T-helper 22 cell (primary cell): Measurements from ENCODE around the gene NDC80.

Experiments used
- DNase-seq: peaks from one replicate; pipeline ENCODE4 v3.0.0-alpha.2; 2020; ENCODE audit warnings: low read depth

Gene NDC80

GRCh38 chr18:2559249-2559648 is 12.1 kb upstream of the NDC80 start:
- no peak for DNase-seq

GRCh38 chr18:2564373-2564772 is 7.0 kb upstream of the NDC80 start:
- no peak for DNase-seq

DNA sequence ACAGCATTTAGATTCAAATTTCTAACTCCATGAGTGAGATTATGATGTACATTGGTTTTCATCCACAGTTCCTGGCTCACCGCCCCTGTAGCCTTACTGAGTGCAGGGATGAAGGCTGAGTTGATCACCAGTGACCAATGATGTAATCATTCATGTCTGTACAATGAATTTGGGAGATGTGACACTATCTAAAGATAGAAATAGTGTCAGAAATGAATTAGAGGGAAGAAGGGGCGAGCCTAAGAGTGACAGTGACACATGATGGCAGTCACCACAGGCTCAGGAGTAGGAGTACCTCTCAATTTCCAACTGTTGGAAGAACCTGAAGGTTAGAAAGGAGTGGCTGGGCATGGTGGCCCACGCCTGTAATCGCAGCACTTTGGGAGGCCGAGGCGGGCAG is 3.2 kb upstream of the NDC80 start:
- DNase-seq: no peak

DNA sequence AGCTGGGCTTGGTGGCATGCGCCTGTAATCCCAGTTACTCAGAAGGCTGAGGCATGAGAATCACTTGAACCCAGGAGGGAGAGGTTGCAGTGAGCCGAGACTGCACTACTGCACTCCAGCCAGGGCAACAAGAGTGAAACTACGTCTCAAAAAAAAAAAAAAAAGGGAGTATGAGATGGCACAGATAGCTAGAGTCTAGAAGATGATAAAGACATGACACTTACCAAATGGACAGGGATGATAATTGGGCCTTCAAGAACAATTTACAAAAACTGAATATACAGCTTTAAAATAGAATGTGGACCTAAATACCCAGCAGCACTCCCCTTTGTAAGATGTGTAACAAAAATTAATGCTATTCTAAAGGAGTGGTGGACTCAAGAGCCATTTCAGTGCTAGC is 2.8 kb upstream of the NDC80 start:
- no peak for DNase-seq

DNA sequence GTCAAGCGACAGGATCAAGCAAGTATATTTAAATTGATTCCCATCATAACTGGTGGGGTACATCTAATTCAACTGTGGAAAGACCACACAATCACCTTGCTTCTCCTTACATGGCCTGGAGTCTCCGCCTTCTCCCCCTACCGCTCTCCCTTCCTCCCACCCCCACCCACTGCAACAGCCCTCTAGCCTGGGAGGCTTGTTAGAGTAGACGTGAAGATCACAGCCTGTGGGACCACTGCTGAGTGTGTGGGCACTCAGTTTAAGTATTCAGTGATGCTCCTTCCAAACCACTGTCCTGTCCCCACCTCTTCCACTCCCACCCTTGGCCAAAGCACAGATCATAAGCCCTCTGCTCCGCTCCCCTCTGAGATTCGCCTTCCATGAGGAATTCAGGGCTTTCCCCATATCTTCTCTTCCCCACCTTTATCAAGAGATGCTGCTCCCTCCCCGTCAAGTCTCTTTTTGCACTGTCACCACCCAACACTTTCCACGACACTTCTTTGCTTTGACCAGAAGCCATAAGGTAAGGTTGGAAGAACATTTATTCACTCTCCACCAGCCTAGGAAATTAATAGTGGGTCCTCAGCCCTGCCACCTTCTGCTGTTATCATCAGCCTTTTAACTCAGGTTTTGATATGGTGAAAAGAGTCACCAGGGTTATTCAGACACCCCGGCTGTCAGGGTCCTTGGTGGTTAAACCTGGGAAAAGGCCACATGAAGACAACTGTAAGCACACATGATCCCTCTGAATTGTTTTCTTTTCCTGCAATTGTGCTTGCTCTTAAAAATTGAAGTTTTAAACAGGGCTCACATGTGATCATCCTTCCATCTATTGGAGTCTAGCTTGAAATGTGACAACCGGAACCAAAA is 1.8 kb upstream of the NDC80 start:
- DNase-seq: no peak

GRCh38 chr18:2570772-2571199 is 571 bp upstream of the NDC80 start:
- DNase-seq: peak; percentile 51

DNA sequence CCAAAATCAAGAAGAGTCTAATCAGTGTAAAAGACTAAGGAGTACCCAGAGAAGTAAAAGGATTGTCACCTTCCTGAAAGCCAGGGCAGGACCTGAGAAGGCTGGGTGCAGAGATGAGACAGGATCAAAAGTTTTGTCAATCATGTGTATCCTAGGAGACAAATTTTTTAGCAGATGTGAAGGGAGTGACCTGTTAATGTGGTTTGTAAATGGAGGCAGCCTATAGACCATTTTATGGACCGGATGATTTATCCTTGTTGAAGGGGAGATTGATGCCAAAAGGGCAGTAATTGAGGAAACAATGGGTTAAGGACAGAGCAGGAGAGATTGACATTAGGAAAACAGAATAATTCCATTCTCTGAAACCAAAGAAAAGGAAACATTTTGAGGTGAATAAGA is 813 bp downstream of the NDC80 start:
- DNase-seq: no peak

DNA sequence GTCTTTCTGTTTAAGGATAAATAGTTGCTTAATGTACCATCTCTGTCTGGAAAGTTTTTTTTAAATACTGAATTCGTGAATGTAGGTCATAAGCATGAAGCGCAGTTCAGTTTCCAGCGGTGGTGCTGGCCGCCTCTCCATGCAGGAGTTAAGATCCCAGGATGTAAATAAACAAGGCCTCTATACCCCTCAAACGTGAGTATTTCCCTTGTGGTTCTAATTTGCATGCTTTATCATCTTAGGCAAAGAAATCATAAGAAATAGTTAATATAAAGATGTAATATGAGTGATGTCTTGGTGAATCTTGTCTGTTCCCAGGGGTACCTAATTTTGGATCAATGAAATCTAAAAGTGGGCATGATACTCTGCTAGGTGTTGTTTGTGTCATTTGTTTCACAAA is 1.5 kb downstream of the NDC80 start:
- DNase-seq: no peak

DNA sequence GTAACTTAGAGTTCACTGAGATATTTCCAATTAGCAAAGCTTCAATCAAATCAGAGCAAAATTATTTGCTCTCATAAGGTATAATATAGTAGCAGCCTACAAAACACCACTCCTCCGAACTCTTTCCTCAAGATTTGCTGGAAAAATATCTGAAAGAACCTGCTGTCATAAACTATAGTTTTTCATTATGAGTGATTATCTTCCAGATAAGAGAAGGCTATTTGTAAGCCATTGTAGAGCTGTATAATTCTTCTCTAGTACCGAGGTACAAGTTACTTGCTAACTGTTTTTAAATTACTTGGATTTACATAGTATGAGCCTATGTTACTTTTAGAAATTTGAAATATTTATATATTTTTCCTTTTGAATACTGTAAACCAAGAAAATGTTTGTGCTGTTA is 2.1 kb downstream of the NDC80 start:
- no peak for DNase-seq

DNA sequence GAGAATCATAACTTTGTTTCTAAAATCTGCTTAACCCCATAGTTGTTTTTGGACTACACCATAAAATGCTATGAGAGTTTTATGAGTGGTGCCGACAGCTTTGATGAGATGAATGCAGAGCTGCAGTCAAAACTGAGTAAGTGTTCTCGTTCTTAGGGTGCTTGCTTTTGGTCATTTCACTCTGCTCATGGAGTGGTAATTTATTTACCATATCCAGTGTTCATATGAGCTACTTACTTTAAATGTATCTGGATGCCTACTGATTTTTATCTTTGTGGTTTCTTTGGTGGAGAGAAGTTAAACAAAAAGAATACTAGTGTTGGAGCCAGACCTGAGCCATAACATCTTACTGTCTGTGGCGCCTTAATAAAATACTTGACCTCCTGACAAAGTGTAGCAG is 16.4 kb downstream of the NDC80 start:
- DNase-seq: no peak

DNA sequence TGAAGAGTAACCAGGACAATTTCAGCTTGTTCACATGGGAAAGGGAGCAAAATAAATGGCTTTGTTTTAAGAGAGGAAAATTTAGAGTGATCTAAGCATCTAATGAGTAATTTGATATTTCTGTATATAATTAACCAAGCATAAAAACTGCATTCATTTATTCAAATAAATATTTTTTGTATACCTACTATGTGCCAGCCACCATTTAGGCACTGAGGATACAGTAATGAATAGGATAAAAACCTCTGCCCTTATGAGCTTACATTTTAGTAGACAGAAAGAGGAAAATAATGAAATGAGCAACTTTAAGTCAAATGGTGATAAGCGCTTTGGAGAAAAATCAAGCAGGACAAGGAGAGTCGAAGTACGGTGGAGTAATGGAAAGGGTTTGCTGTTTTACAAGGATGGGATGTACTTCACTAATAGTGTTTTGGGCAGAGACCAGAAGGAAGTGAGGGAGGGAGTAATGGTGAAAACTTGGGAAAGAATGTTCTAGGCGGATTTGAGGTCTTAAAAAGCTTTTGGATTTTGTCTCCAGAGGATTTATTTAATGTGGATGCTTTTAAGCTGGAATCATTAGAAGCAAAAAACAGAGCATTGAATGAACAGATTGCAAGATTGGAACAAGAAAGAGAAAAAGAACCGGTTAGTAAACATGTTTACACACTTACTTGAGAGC is 17.4 kb downstream of the NDC80 start:
- DNase-seq: no peak

GRCh38 chr18:2589345-2590068 is 18.1 kb downstream of the NDC80 start:
- DNase-seq: no peak

- DNase-seq: no peak
Measured at GRCh38 chr18:2590303-2590702, 18.9 kb downstream of the NDC80 start.

- DNase-seq: no peak
Measured at GRCh38 chr18:2597639-2598038, 26.3 kb downstream of the NDC80 start.

GRCh38 chr18:2602844-2603243 is 31.5 kb downstream of the NDC80 start:
- no peak for DNase-seq

DNA sequence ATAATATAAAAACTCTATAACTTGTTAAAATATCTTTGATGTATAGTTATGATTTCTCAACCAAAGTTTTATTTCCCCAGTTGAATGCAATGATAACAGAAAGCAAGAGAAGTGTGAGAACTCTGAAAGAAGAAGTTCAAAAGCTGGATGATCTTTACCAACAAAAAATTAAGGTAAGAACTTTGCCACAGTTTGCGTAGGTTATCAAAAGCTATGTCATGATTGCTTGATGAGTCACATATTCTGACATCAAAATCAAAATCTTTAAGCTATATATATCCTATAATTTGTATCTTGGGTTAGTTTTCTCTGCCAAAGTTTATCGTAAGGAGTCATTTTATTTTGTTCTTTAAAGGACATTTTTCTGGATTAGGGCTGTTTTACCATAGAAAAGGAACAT is 35.0 kb downstream of the NDC80 start:
- DNase-seq: no peak

- no peak for DNase-seq
Measured at GRCh38 chr18:2609604-2610003, 38.2 kb downstream of the NDC80 start.

DNA sequence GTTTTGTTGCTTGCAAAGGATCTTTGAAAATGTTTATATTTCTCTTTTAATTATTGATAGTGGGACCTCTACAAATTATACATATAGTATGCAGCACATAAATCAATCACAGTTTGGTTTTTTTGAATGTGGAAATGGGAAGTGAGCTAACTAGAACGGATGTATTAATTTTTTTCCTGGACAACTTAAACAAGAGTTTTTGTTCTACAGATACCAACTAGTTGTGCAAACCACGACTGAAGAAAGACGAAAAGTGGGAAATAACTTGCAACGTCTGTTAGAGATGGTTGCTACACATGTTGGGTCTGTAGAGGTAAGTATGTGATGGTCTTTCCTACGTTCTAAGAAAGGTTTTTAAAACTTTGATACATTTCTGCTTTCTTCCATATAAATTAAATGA is 39.2 kb downstream of the NDC80 start:
- DNase-seq: no peak

- DNase-seq: no peak
Measured at GRCh38 chr18:2612996-2613395, 41.6 kb downstream of the NDC80 start.

- DNase-seq: no peak
Measured at GRCh38 chr18:2617401-2617998, 46.1 kb downstream of the NDC80 start.

GRCh38 chr18:2618009-2618408 is 46.7 kb downstream of the NDC80 start:
- DNase-seq: no peak

- DNase-seq: no peak
Measured at GRCh38 chr18:2625217-2625616, 53.9 kb downstream of the NDC80 start.
